ENCODE data around the gene SACM1L. TPM values are rescaled to one million over a fixed set of nuclear protein-coding genes. Genes with fewer than 3 reads are reported as not detected.

Gene SACM1L
- total and polyA plus RNA-seq, 11 donors = 12.6 to 35.3 (median 22.3) TPM

DNA sequence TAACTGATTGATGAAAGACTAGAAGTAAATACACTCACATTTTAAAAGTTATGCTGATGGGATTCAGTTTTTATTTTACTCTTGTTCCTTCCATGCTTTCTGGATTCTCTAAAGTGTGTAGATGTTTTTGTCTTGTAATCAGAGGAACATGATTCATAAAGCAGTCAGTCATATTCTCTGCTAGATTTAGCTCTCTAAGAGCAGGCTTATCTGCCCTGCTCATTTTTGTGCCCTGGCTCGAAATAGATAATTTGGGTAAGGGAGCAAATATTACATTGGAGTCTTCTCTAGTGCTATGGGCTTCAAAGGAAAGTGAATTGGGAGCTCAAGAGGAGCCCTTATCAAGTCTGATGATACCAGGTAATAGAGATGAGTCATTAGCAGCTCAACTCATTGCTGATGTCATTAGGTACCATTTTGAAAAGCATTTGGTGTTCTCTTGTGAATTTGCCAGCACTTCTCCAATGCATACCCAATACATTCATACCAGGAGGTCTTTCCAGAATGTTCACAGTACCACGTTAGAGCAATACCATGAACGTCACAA, 27.7 kb downstream of the SACM1L start:
- peaks cover 0 to 14% (median 0%) of the 10 kb centered on the region in 12 donors for H3K4me1 ChIP-seq
- no peaks in the 10 kb centered on the region for H3K9me3 ChIP-seq
- H3K36me3 ChIP-seq = peaks cover 0 to 88% (median 64%) of the 10 kb centered on the region in 9 donors
- no peak overlapping the region for H3K4me3 ChIP-seq
- intact Hi-C loops (cut with DNase I) = no loop called here
- H3K27me3 ChIP-seq = no peaks in the 10 kb centered on the region
- whole genome bisulfite sequencing, 4 donors = 55 to 70% (median 61%) methylated on average over 3 of the region's 3 CpGs
- no peak for DNase-seq
- H3K27ac ChIP-seq = peak overlapping the region in 9 of 12 donors; percentile 19 to 63 (median 47)
- peak; percentile 53 to 80 (median 60) for ATAC-seq
- TF ChIP-seq, protein P1, sequence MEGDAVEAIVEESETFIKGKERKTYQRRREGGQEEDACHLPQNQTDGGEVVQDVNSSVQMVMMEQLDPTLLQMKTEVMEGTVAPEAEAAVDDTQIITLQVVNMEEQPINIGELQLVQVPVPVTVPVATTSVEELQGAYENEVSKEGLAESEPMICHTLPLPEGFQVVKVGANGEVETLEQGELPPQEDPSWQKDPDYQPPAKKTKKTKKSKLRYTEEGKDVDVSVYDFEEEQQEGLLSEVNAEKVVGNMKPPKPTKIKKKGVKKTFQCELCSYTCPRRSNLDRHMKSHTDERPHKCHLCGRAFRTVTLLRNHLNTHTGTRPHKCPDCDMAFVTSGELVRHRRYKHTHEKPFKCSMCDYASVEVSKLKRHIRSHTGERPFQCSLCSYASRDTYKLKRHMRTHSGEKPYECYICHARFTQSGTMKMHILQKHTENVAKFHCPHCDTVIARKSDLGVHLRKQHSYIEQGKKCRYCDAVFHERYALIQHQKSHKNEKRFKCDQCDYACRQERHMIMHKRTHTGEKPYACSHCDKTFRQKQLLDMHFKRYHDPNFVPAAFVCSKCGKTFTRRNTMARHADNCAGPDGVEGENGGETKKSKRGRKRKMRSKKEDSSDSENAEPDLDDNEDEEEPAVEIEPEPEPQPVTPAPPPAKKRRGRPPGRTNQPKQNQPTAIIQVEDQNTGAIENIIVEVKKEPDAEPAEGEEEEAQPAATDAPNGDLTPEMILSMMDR (IDR thresholded peaks at IDR 0.05) = no peak
- TF ChIP-seq POLR2A (IDR thresholded peaks at IDR 0.05) = no peak

DNA sequence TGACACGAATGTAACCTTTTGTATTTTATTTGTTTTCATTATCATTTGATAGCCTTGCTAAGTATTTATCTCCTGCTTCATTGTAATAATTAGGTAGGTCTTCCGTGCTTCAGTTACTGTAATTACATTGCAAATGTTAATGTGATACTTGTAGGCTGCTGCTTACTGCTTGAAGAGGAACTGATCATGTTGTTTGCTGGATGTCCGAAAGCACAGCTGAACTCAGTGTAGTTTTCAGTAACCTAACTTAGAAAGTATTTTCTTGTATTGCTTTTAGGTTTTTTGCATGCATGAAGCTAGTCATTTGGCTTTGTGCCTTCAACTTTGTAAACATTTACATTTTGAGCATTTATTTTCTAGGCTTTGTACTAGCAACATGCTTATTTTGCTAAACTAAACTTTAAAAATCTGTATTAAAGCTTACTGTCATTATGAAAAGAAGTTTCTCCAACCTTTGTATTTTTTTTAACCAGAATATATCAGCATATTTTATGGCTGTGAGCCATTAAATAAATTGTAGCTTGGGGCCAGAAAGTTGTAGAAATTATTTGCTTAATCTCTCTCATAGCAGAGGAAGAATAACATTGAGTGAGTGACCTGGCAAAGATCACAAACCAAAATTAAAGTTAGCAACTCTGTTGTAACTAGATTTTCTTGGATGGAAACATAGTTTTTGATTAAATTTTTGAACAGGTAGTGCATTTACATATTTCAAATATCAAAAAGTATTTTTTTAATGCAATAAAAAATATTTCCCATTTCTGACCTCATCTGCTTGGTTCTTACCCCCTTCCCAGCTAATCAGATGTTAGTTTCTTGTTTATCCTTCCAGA, 30.7 kb downstream of the SACM1L start:
- DNase-seq = no peak
- WGBS, 4 donors = 70 to 86% (median 79%) methylated on average over 3 of the region's 3 CpGs

DNA sequence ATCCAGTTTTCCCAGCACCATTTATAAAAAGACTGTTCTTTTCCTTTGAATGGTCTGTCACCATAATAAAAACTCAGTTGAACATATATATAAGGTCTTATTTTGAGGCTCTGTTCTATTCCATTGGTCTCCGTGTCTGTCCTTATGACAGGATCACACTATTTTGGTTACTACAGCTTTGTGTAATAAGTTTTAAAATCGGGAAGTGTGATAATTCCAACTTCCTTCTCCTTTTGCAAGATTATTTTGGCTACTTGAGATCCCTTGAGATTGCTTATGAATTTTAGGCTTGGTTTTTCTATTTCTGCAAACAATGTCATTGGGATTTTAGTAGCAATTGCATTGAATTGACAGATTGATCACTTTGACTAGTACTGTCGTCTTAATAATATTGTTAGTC, 35.7 kb downstream of the SACM1L start:
- DNase-seq (no peak), ATAC-seq (no peak)
- intact Hi-C loops (cut with DNase I) = no loop called here
- H3K27me3 ChIP-seq = no peaks in the 10 kb centered on the region
- H3K9me3 ChIP-seq = no peaks in the 10 kb centered on the region
- peaks cover 0 to 30% (median 0%) of the 10 kb centered on the region in 12 donors for H3K4me1 ChIP-seq
- WGBS, 4 donors = 76 to 79% (median 77%) methylated on average over 3 of the region's 3 CpGs
- no peak overlapping the region for H3K27ac ChIP-seq
- no peak overlapping the region for H3K4me3 ChIP-seq
- no peak for TF ChIP-seq POLR2A (IDR thresholded peaks at IDR 0.05)
- TF ChIP-seq, protein P1 (IDR thresholded peaks at IDR 0.05) = no peak
- H3K36me3 ChIP-seq = peaks cover 0 to 77% (median 60%) of the 10 kb centered on the region in 9 donors

More for the DNA sequence above, 30.7 kb downstream of the SACM1L start:
- Histone ChIP-seq H3K4me1 (peaks cover 0 to 16% (median 0%) of the 10 kb centered on the region in 12 donors), H3K9me3 (no peaks in the 10 kb centered on the region), H3K27ac (no peak overlapping the region), H3K4me3 (no peak overlapping the region), H3K36me3 (peaks cover 0 to 80% (median 69%) of the 10 kb centered on the region in 9 donors), H3K27me3 (no peaks in the 10 kb centered on the region)
- intact Hi-C loops (cut with DNase I) = no loop called here
- no peak for ATAC-seq
- no peak for TF ChIP-seq POLR2A (IDR thresholded peaks at IDR 0.05)

DNA sequence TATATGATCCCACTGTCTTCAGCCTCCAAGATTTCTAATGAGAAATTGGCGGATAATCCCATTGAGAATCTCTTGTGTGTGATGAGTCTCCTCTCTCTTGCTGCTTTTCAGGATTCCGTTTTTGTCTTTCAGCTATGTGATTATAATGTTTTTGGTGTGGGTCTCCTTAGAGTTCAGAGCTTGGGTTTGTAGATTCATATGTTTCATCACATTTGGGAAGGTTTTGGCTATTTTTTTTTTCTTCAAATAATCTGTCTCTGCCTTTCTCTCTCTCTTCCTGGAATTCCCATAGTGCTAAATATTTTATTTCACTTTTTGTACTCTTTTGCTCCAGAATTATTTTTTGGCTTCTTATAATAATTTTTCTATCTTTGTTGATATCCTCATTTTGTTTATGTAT, 40.4 kb downstream of the SACM1L start:
- no peaks in the 10 kb centered on the region for H3K9me3 ChIP-seq
- H3K4me3 ChIP-seq = no peak overlapping the region
- TF ChIP-seq POLR2A (IDR thresholded peaks at IDR 0.05) = no peak
- TF ChIP-seq, protein P1 (IDR thresholded peaks at IDR 0.05) = no peak
- H3K27ac ChIP-seq = no peak overlapping the region
- 68 to 97% (median 85%) methylated on average over 2 of the region's 2 CpGs for WGBS, 4 donors
- peaks cover 0 to 81% (median 65%) of the 10 kb centered on the region in 9 donors for H3K36me3 ChIP-seq
- peaks cover 0 to 28% (median 0%) of the 10 kb centered on the region in 12 donors for H3K4me1 ChIP-seq
- ATAC-seq = no peak
- DNase-seq = no peak
- intact Hi-C loops (cut with DNase I) = no loop called here
- no peaks in the 10 kb centered on the region for H3K27me3 ChIP-seq

Measured in heart left ventricle (tissue), 16 donors.